Right ventricle myocardium superior (tissue), 1 donor: ENCODE data around the gene ALPL. TPM values are rescaled to one million over a fixed set of nuclear protein-coding genes. Genes with fewer than 3 reads are reported as not detected.

ENCODE experiments used
- ATAC-seq: fragments of 200-7000 bp; cut with Tn5 transposase; one replicate; pipeline ENCODE4 v1.9.1; 2020; ENCODE audit warnings: mild to moderate bottlenecking; ENCODE audit not compliant: poor library complexity
- DNase-seq: peaks from one replicate; pipeline ENCODE4 v3.0.0-alpha.2; 2020
- intact Hi-C: fragments of 100-400 bp; cut with DNase I; formaldehyde crosslinking; loops from one replicate; pipeline ENCODE4 v1.11.2; 2022
- total RNA-seq: library from RNA; stranded (reverse); fragmentation: NEBNext Ultra II Directional; extraction: Animal tissue kit (Norgen Biotek cat#: 25700); gene quantifications from one replicate; pipeline ENCODE4 v1.2.1, GENCODE V29; 2021
- donor health status: DM: no; HTN: yes; CAD: no; lungs with severe emphysema.

ALPL gene
- total RNA-seq, 1 donor from 2014 or later: 9.4 TPM

DNA sequence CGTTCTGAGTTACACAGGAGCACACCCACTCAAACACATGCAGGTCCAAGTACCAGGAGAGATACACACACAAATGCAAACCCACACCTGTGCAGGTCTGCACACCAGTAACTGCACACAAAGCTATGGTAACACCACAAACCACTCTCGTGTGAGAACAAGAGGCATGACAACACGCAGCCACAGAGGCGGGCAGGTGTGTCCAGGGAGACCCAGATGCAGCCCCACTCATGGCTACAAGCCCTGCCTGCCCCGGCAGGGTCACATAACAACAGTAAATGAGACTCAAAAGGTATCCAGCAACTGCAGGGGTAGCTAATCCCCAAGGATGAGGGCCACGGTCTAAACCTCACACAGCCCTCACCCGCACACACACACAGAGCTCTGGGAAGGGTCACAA lies 111.8 kb downstream of the ALPL start:
- intact Hi-C loops: no loop called here
- ATAC-seq: no peak
- DNase-seq: no peak

GRCh38 chr1:21621761-21622436 lies 112.7 kb downstream of the ALPL start:
- ATAC-seq (no peak), DNase-seq (no peak)
- intact Hi-C loops: no loop called here

DNA sequence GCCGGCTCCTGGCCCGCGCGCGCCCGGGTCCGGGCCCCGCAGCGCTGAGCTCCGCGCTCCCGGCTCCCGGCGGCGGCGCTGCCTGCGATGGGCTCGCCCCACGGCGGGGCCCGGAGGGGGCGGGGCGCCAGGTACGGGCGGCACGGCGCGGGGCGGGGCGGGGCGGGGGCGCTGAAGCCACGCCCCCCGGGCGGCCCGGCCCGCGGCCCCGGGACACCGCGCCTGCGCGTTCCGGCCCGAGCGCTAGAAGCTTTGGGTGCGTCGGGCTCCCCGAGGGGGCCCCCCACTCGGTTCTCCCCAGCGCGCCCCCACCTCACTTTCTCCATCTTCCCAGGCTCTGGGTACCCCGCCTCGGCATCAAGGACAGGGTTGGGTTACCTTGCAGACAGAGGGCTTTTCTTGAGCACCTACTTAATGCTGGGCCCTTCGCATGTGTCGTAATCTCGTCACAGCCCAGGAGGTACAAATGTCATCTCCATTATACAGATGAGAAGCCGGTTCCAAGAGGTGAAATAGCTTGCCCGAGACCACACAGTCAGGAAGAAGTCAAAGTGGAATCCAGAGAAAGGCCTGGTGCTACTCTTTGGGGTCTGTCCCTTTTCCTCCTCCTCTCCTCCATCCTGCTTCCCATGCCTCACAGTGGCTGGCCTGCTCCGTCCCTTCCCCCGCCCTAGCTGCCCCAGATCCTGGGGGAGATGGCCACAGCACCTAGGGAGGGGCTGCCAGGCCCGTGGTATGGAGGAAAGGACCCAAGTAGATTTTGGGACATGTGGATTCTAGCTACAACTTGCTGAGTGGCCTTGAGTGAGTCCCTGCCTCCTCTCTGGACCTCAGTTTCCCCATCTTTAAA lies 113.5 kb downstream of the ALPL start:
- intact Hi-C loops: no loop called here
- DNase-seq: no peak

DNA sequence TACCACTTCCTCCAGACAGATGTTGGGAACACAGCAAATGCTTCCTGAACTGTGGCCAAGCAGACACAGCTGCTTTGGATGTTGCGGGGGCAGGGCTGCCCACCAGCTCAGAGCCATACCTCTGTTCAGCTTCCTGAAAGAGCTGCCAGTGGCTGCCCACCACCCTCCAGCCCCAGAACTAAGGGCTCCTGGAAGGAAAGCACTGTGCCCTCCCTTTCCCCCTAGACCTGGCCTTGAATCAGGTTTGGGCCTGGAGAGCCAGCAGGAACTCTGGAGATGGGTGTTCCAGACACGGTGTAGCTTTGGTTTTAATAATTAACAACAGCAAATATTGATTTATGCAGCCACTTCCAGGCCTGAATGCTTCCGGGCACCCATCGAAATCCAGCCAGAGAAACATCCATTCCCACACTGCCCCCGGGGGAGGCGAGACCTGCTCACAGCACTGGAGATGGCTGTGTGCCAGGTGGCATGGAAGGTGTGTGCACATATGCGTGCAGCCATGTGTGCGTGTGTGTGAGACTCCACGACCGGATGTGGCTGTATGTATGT lies 114.3 kb downstream of the ALPL start:
- no peak for DNase-seq
- intact Hi-C loops: no loop called here

More for the DNA sequence above, 113.5 kb downstream of the ALPL start:
- ATAC-seq: peak; percentile 64

DNA sequence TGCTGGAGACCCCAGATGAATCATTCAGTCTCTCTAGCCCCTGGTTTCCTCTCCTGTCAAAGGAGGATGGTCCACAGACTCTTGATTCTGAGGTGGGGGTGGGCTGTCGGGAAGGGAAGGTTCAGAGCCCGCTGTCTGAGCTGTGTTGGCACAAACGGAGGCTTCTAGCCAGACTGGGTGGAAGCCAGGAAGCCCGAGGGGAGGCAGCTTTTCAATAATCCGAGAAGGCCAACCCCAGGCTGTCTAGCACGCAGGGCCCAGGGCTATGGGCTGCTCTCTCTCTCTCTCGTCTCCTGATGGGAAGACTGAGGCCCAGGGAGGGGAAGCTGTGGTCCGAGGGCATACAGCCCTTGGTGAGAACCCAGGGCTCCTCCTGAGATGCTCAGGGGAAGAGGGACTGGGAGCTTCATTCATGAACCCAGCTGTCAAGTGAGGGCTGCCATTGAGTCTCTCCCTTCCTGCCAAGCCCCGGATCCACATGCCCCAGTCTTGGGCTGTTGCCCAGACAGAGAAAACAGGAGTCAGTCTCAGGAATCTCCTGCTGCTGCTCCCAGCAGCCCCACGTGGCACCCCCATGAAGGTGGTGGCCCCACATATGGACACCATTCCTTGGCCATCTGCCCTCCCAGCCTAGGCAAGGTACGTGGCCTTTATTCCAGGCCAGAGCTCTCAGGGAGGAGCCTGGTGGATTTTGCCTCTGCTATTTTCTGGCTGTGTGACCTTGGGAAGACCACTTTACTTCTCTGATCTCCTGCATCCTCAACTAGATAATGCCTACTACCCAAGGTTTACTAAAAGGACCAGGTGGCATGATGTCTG lies 115.6 kb downstream of the ALPL start:
- ATAC-seq: no peak
- DNase-seq: no peak
- intact Hi-C loops: no loop called here

More for the DNA sequence above, 114.3 kb downstream of the ALPL start:
- no peak for ATAC-seq

GRCh38 chr1:21625390-21626190 lies 116.4 kb downstream of the ALPL start:
- intact Hi-C loops: no loop called here
- ATAC-seq (no peak), DNase-seq (no peak)

DNA sequence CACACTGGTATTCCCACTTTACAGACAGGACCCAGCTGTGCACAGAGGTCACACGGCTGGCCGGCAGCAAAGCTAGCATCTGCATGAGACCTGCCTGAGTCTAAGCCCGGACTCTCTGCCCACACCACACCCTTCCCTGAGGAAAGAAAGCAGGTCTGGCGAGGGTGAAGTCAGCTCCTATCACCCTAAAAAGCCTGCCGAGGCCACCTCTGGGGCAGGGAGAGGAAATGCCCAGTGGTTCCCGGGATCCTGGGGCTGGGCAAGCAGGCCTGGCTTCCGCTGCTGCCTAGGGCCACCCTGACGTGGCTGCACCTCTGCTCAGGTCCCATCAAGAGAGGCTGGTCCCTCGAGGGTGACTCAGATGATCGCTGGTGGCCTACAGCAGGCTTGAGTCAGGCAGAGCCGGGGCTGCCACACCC lies 117.7 kb downstream of the ALPL start:
- DNase-seq (no peak), ATAC-seq (no peak)
- intact Hi-C loops: no loop called here

Other genes with a start within 250 kb of the ALPL start
- gene ECE1, start 219.0 kb upstream of the ALPL start, total RNA-seq: 45.3 TPM
- 3.5 TPM for gene NBPF3, start 69.3 kb upstream of the ALPL start, total RNA-seq
- 3.7 TPM for gene RAP1GAP, start 159.9 kb downstream of the ALPL start, total RNA-seq